ENCODE results near the gene CDC23.

The CDC23 gene

DNA sequence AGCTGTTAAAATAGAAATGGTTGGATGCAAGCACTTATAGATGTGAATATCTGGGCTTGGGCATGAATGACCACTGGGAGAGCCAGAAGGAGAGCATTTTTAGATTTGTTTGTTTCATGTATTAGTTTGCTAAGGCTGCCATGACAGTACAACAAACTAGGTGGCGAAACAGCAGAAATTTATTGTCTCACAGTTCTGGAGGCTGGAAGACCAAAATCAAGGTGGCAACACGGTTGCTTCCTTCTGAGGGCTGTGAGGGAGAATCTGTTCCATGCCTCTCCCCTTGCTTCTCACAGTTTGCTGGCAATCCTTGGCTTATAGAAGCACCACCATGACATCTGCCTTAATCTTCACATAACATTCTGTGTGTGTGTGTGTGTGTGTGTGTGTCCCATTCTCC, 20.2 kb upstream of the CDC23 start:
- TF ChIP-seq POLR2AphosphoS5 (IDR thresholded peaks at IDR 0.05; ENCODE audit: low read depth, low read length) (no peak), TAF1 (IDR thresholded peaks at IDR 0.05; ENCODE audit: borderline replicate concordance, insufficient read depth, low read length) (no peak), SIN3A (IDR thresholded peaks at IDR 0.05; ENCODE audit: borderline replicate concordance, insufficient read depth, low read length) (no peak), FOXP2 (optimal IDR thresholded peaks at IDR 0.05; ENCODE audit: borderline replicate concordance, extremely low read depth, extremely low read length, insufficient read depth) (no peak)
- TF ChIP-seq, protein P1, sequence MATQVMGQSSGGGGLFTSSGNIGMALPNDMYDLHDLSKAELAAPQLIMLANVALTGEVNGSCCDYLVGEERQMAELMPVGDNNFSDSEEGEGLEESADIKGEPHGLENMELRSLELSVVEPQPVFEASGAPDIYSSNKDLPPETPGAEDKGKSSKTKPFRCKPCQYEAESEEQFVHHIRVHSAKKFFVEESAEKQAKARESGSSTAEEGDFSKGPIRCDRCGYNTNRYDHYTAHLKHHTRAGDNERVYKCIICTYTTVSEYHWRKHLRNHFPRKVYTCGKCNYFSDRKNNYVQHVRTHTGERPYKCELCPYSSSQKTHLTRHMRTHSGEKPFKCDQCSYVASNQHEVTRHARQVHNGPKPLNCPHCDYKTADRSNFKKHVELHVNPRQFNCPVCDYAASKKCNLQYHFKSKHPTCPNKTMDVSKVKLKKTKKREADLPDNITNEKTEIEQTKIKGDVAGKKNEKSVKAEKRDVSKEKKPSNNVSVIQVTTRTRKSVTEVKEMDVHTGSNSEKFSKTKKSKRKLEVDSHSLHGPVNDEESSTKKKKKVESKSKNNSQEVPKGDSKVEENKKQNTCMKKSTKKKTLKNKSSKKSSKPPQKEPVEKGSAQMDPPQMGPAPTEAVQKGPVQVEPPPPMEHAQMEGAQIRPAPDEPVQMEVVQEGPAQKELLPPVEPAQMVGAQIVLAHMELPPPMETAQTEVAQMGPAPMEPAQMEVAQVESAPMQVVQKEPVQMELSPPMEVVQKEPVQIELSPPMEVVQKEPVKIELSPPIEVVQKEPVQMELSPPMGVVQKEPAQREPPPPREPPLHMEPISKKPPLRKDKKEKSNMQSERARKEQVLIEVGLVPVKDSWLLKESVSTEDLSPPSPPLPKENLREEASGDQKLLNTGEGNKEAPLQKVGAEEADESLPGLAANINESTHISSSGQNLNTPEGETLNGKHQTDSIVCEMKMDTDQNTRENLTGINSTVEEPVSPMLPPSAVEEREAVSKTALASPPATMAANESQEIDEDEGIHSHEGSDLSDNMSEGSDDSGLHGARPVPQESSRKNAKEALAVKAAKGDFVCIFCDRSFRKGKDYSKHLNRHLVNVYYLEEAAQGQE (IDR thresholded peaks at IDR 0.05; ENCODE audit: insufficient read depth in 1 of 2, low read depth in 2 of 2, low read length in 2 of 2): no peak

DNA sequence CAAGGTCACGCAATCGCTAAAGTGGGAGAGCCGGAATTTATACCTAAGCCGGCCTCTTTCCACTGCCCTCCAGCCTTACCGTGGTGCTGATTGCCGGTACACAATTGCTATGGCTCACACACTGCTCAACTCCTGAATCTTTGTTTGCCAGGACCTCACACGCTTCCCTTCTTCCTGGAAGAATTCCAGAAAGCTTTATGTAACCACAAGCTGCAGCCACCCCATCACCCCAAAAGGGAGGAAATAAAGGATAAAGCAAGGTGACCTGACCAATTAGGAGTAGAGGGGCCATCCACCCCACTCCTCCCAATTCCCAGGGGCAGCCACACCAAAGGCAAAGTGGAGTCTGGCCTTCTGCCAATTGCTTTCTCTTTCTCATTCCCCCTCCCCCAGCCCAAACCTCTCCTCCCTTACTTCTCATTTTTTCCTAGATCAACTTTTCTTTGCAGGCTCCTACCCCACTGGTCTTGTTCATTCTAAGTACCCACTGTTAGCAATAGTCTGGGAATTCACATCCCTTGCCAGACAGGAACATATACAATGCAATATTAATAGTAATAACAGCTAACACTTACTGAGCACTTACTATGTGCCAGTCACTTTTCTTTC, 18.0 kb upstream of the CDC23 start:
- TF ChIP-seq FOXP2 (optimal IDR thresholded peaks at IDR 0.05; ENCODE audit: borderline replicate concordance, extremely low read depth, extremely low read length, insufficient read depth) (no peak), TAF1 (IDR thresholded peaks at IDR 0.05; ENCODE audit: borderline replicate concordance, insufficient read depth, low read length) (no peak), SIN3A (IDR thresholded peaks at IDR 0.05; ENCODE audit: borderline replicate concordance, insufficient read depth, low read length) (no peak), POLR2AphosphoS5 (IDR thresholded peaks at IDR 0.05; ENCODE audit: low read depth, low read length) (no peak)
- TF ChIP-seq, protein P1 (IDR thresholded peaks at IDR 0.05; ENCODE audit: insufficient read depth in 1 of 2, low read depth in 2 of 2, low read length in 2 of 2): no peak

DNA sequence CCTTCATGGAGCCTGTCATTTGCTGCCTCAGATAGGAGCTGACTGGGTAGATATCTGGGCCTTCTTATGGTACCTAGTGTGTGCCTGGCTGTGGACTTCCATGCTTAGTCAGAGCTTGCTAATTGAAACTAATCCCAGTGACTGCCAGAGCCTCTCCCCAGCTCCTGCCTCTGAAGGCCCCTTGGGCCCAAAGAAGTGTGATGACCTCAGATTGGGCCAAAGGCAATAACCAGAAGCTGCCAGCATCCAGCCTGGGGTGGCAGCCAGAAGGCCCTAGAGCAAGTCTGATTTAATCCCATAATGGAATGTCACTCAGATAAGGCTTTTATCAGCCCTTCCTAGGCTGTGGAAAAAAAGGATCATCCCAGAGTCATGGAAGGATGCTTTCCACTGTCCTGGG, 17.1 kb upstream of the CDC23 start:
- no peak for TF ChIP-seq POLR2AphosphoS5 (IDR thresholded peaks at IDR 0.05; ENCODE audit: low read depth, low read length)
- no peak for TF ChIP-seq TAF1 (IDR thresholded peaks at IDR 0.05; ENCODE audit: borderline replicate concordance, insufficient read depth, low read length)
- TF ChIP-seq FOXP2 (optimal IDR thresholded peaks at IDR 0.05; ENCODE audit: borderline replicate concordance, extremely low read depth, extremely low read length, insufficient read depth): no peak
- TF ChIP-seq, protein P1 (IDR thresholded peaks at IDR 0.05; ENCODE audit: insufficient read depth in 1 of 2, low read depth in 2 of 2, low read length in 2 of 2): no peak
- TF ChIP-seq SIN3A (IDR thresholded peaks at IDR 0.05; ENCODE audit: borderline replicate concordance, insufficient read depth, low read length): no peak

DNA sequence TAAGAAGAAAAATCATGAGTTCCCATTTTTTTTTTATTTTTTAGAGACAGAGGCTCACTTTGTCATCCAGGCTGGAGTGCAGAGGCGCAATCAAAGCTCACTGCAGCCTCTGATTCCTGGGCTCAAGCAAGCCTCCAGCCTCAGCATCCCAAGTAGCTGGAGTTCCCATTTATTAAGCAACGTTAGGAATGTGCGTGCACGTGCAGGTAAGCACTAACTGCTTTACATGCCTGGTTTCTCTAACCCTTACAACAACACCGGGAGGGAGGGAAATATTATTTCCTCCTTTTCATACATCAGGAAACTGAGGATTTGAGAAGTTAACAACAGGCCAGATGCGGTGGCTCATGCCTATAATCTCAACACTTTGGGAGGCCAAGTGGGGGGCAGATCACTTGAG, 16.3 kb upstream of the CDC23 start:
- TF ChIP-seq POLR2AphosphoS5 (IDR thresholded peaks at IDR 0.05; ENCODE audit: low read depth, low read length) (no peak), FOXP2 (optimal IDR thresholded peaks at IDR 0.05; ENCODE audit: borderline replicate concordance, extremely low read depth, extremely low read length, insufficient read depth) (no peak), TAF1 (IDR thresholded peaks at IDR 0.05; ENCODE audit: borderline replicate concordance, insufficient read depth, low read length) (no peak), SIN3A (IDR thresholded peaks at IDR 0.05; ENCODE audit: borderline replicate concordance, insufficient read depth, low read length) (no peak)
- TF ChIP-seq, protein P1 (IDR thresholded peaks at IDR 0.05; ENCODE audit: insufficient read depth in 1 of 2, low read depth in 2 of 2, low read length in 2 of 2): no peak
